Adrenal gland (tissue), 12 donors: ENCODE results near the gene PRR33. TPM values are rescaled to one million over a fixed set of nuclear protein-coding genes. Genes with fewer than 3 reads are reported as not detected.

Source experiments
- DNase-seq, 7 donors: peaks; one replicate each; pipeline ENCODE4 v3.0.0-alpha.2; 2019 to 2020
- H3K27ac ChIP-seq, 5 donors: fragments of 200-600 bp; sonication (generic) in 4 of 5; 1 replicate in 3 of 5; 2 replicates in 2 of 5; pipeline versions ENCODE4 v1.5.1 to v1.8.0; 2016 to 2020; ENCODE audit warnings: mild to moderate bottlenecking in 1 of 5
- H3K27me3 ChIP-seq: fragments of 200-600 bp; 2 replicates; pipeline ENCODE4 v1.8.0; 2021
- H3K36me3 ChIP-seq, 2 donors: fragments of 200-600 bp; replicated peaks in 1 of 2; 1 replicate in 1 of 2; 2 replicates in 1 of 2; pipeline versions ENCODE4 v1.5.1 to v1.8.0; 2018 to 2022
- H3K4me1 ChIP-seq, 2 donors: fragments of 200-600 bp; replicated peaks in 1 of 2; 1 replicate in 1 of 2; 2 replicates in 1 of 2; pipeline versions ENCODE4 v1.5.1 to v1.8.0; 2018 to 2021
- H3K4me3 ChIP-seq, 4 donors: fragments of 200-600 bp; sonication (generic) in 3 of 4; one replicate each; pipeline ENCODE4 v1.5.1; 2016 to 2018
- H3K9me3 ChIP-seq, 3 donors: fragments of 200-600 bp; sonication (generic) in 1 of 3; replicated peaks in 1 of 3; 1 replicate in 2 of 3; 2 replicates in 1 of 3; pipeline versions ENCODE4 v1.5.1 to v1.8.0; 2016 to 2021
- CTCF ChIP-seq, 6 experiments: fragments of 450-650 bp in 4 of 6; fragments of 200-600 bp in 2 of 6; sonication (generic) in 1 of 6; IDR thresholded peaks; 1 replicate in 5 of 6; 2 replicates in 1 of 6; pipeline versions ENCODE4 v1.5.1 to v1.8.0; 2016 to 2021; ENCODE audit warnings: antibody characterized with exemption in 6 of 6, mild to moderate bottlenecking in 2 of 6, moderate library complexity in 1 of 6
- POLR2A ChIP-seq, 2 donors: fragments of 450-650 bp; IDR thresholded peaks; one replicate each; pipeline ENCODE4 v1.6.1; 2017; ENCODE audit warnings: antibody characterized with exemption in 2 of 2, mild to moderate bottlenecking in 2 of 2, moderate library complexity in 1 of 2
- WGBS, 4 donors: extraction: QIAGEN DNeasy Blood & Tissue Kit in 2 of 4; methylation state at CpG; one replicate each; pipeline versions ENCODE4 v1.1.5 to v1.1.7; 2013 to 2017; 5-methylcytosine and 5-hydroxymethylcytosine counted together
- intact Hi-C, 2 donors: fragments of 100-400 bp; cut with DNase I; formaldehyde crosslinking; loops; one replicate each; pipeline versions ENCODE4 v1.14.1 to v1.15.0; 2022 to 2023
- polyA plus RNA-seq, 3 donors: library from polyadenylated mRNA; stranded (reverse); fragments of 200-250 nt in 2 of 3; fragments of 350-450 nt in 1 of 3; fragmentation: Illumina TruSeq in 1 of 3; extraction: RNeasy Lipid Tissue Mini Kit (QIAGEN cat#74804) in 1 of 3; gene quantifications; one replicate each; pipeline ENCODE4 v1.2.3, GENCODE V29; 2013 to 2014
- total RNA-seq, 9 donors: library from RNA; depleted of rRNA in 4 of 9; stranded (reverse); fragments of >200 nt in 4 of 9; fragments of 120-200 nt in 1 of 9; fragmentation: NEBNext Ultra II Directional in 1 of 9; extraction: Animal tissue kit (Norgen Biotek cat#: 25700) in 1 of 9; gene quantifications; one replicate each; pipeline versions ENCODE4 v1.1.0 to v1.2.4, GENCODE V29; 2013 to 2023
- donor health status: healthy with polysubstance abuse.
- donor health status: Bipolar disorder and iron deficiency.
- donor health status: DM: yes; HTN: yes; CAD: no.
- donor health status: DM: no; HTN: no; CAD: no.
- donor health status: DM: no; HTN: no; CAD: no.
- donor health status: DM: yes; HTN: yes; CAD: no.

PRR33 gene
- total and polyA plus RNA-seq, 12 donors: 0.07 to 2.3 (median 0.25) TPM; not detected in 6

GRCh38 chr11:1892558-1892957 lies 863 bp upstream of the PRR33 start:
- H3K27me3 ChIP-seq: no peaks in the 10 kb centered on the region
- 39 to 64% (median 53%) methylated on average over 5 of the region's 5 CpGs for WGBS, 4 donors
- intact Hi-C loops: loop anchor here in 1 of 2 donors (1.0 to 10.0 kb wide), 2 partner anchors 24 to 52 kb away; partner anchors contain the start of gene MRPL23

GRCh38 chr11:1892116-1892515 lies 421 bp upstream of the PRR33 start:
- Histone ChIP-seq H3K36me3 (peaks cover 0 to 18% of the 10 kb centered on the region in 2 donors), H3K4me3 (no peak overlapping the region), H3K27me3 (no peaks in the 10 kb centered on the region), H3K9me3 (no peaks in the 10 kb centered on the region), H3K4me1 (no peaks in the 10 kb centered on the region), H3K27ac (peak overlapping the region in 1 of 5 donors; percentile 5)
- intact Hi-C loops: loop anchor here in 1 of 2 donors (1.0 to 10.0 kb wide), 2 partner anchors 24 to 53 kb away; partner anchors contain the start of gene MRPL23
- TF ChIP-seq CTCF (IDR thresholded peaks at IDR 0.05) (no peak), POLR2A (IDR thresholded peaks at IDR 0.05) (no peak)
- 48 to 65% (median 54%) methylated on average over 1 to 7 of the region's 7 CpGs for WGBS, 4 donors
- peak in 6 of 7 donors; percentile 25 to 59 (median 43) for DNase-seq

More at GRCh38 chr11:1892558-1892957, 863 bp upstream of the PRR33 start:
- no peaks in the 10 kb centered on the region for H3K9me3 ChIP-seq
- H3K4me1 ChIP-seq: no peaks in the 10 kb centered on the region
- no peak overlapping the region for H3K4me3 ChIP-seq
- no peak for DNase-seq
- TF ChIP-seq POLR2A (IDR thresholded peaks at IDR 0.05) (no peak), CTCF (IDR thresholded peaks at IDR 0.05) (no peak)
- no peak overlapping the region for H3K27ac ChIP-seq
- H3K36me3 ChIP-seq: peaks cover 0 to 14% of the 10 kb centered on the region in 2 donors

- TF ChIP-seq POLR2A (IDR thresholded peaks at IDR 0.05) (no peak), CTCF (IDR thresholded peaks at IDR 0.05) (no peak)
These were observed 552 bp downstream of the PRR33 start for GRCh38 chr11:1890856-1891830.

More at GRCh38 chr11:1890856-1891830, 552 bp downstream of the PRR33 start:
- Histone ChIP-seq H3K36me3 (peaks cover 0 to 27% of the 10 kb centered on the region in 2 donors), H3K27me3 (no peaks in the 10 kb centered on the region), H3K9me3 (no peaks in the 10 kb centered on the region), H3K27ac (peak overlapping the region in 4 of 5 donors; percentile 25 to 62 (median 36)), H3K4me3 (no peak overlapping the region), H3K4me1 (no peaks in the 10 kb centered on the region)
- peak; percentile 33 to 67 (median 52) for DNase-seq
- intact Hi-C loops: loop anchor here in 1 of 2 donors (10.0 kb wide), 1 partner anchor 54 kb away; the partner anchor contains the start of gene MRPL23
- WGBS, 4 donors: 36 to 64% (median 49%) methylated on average over 5 to 34 of the region's 34 CpGs
